Sigmoid colon (tissue), 7 donors: Measurements from ENCODE around the gene PPP1R10. TPM values are rescaled to one million over a fixed set of nuclear protein-coding genes. Genes with fewer than 3 reads are reported as not detected.

Source experiments
- DNase-seq: peaks from one replicate; pipeline ENCODE4 v3.0.0-alpha.2; 2019
- H3K27ac ChIP-seq, 4 donors: fragments of 200-600 bp; sonication (generic); one replicate each; pipeline ENCODE4 v1.5.1; 2016 to 2019; ENCODE audit warnings: mild to moderate bottlenecking in 1 of 4
- H3K27me3 ChIP-seq, 3 donors: fragments of 200-600 bp; sonication (generic); one replicate each; pipeline ENCODE4 v1.5.1; 2019; ENCODE audit warnings: mild to moderate bottlenecking in 1 of 3
- H3K36me3 ChIP-seq, 4 donors: fragments of 200-600 bp; sonication (generic); one replicate each; pipeline ENCODE4 v1.5.1; 2016 to 2019
- H3K4me1 ChIP-seq, 4 donors: fragments of 200-600 bp; sonication (generic); one replicate each; pipeline ENCODE4 v1.5.1; 2017 to 2019
- H3K4me3 ChIP-seq, 4 donors: fragments of 200-600 bp; sonication (generic); one replicate each; pipeline ENCODE4 v1.5.1; 2017 to 2019; ENCODE audit warnings: mild to moderate bottlenecking in 2 of 4, moderate library complexity in 1 of 4
- H3K9me3 ChIP-seq, 4 donors: fragments of 200-600 bp in 3 of 4; sonication (generic) in 3 of 4; one replicate each; pipeline versions ENCODE4 v1.5.1 to v1.6.1; 2013 to 2019
- EP300 ChIP-seq, 4 donors: sonication (generic); formaldehyde crosslinking; IDR thresholded peaks; one replicate each; pipeline ENCODE4 v1.6.1; 2017; ENCODE audit warnings: antibody characterized with exemption in 4 of 4
- POLR2A ChIP-seq, 2 donors: fragments of 450-650 bp; IDR thresholded peaks; one replicate each; pipeline ENCODE4 v1.6.1; 2016; ENCODE audit warnings: antibody characterized with exemption in 2 of 2, mild to moderate bottlenecking in 2 of 2, moderate library complexity in 2 of 2
- POLR2AphosphoS5 ChIP-seq, 4 donors: sonication (generic); formaldehyde crosslinking; IDR thresholded peaks; one replicate each; pipeline ENCODE4 v1.6.1; 2017; ENCODE audit warnings: antibody characterized with exemption in 4 of 4
- WGBS, 2 donors: extraction: QIAGEN DNeasy Blood & Tissue Kit; methylation state at CpG; one replicate each; pipeline ENCODE4 v1.1.7; 2013; 5-methylcytosine and 5-hydroxymethylcytosine counted together
- intact Hi-C: fragments of 100-400 bp; cut with DNase I; formaldehyde crosslinking; loops from one replicate; pipeline ENCODE4 v1.15.1; 2023
- polyA plus RNA-seq, 3 donors: library from polyadenylated mRNA; stranded (reverse); fragments of 200-250 nt; gene quantifications; one replicate each; pipeline ENCODE4 v1.2.3, GENCODE V29; 2013
- total RNA-seq, 4 donors: library from RNA; depleted of rRNA; stranded (reverse); fragments of >200 nt; gene quantifications; one replicate each; pipeline ENCODE4 v1.1.0, GENCODE V29; 2016
- TF ChIP-seq, protein P1 (sequence below), 4 experiments: fragments of 450-650 bp in 3 of 4; fragments of 200-600 bp in 1 of 4; IDR thresholded peaks; one replicate each; pipeline ENCODE4 v1.5.1; 2016 to 2019; ENCODE audit warnings: antibody characterized with exemption in 4 of 4, mild to moderate bottlenecking in 3 of 4, moderate library complexity in 2 of 4
- donor health status: healthy with polysubstance abuse.
- donor health status: Bipolar disorder and iron deficiency.
- donor health status: healthy.

PPP1R10 gene
- total and polyA plus RNA-seq, 7 donors, result 13.8 to 30.6 (median 26.8) TPM

DNA sequence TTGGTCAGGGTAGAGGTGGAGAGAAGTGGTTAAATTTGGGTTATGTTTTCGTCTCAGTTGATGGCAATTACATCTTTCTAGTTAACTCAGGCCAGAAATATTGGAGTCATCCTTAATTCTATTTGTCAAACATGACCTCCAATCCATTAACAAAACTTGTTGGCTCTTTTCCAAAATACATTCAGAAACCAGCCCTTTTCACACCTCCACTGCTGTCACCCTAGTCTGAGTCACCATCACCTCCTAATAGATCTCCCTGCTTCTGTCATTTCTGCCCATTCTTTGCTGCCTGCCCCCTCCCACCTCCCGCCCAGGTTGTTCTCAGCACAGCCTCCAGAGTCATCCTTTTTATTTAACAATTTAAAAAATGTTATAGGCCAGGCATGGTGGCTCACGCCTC, 48.8 kb downstream of the PPP1R10 start:
- WGBS, 2 donors, result 61 to 73% methylated on average over 3 of the region's 3 CpGs
- H3K36me3 ChIP-seq, result peaks cover 0 to 2% (median 0%) of the 10 kb centered on the region in 4 donors

DNA sequence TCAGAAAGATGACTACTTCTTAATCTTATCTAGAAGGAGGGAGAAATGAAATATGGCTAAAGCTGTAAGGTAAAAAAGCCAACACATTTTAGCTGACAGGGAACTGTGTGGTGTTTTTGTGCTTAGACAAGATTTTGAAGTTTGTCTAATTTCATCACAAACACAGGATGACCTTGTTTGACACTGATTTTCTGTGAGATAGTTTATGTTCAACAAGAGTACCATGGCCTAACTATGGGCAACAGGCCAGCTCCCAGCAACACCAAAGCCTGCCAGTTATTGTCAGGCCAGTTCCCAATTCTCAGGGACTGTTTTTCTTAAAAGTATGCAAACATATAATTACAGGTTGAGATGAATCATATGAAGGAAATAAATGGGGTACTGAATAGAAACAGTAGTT, 51.3 kb downstream of the PPP1R10 start:
- DNase-seq, result no peak
- no peaks in the 10 kb centered on the region for H3K9me3 ChIP-seq

More for the DNA sequence above, 48.8 kb downstream of the PPP1R10 start:
- no peak for DNase-seq
- Histone ChIP-seq H3K27ac (no peak overlapping the region), H3K9me3 (no peaks in the 10 kb centered on the region), H3K27me3 (no peaks in the 10 kb centered on the region), H3K4me3 (no peak overlapping the region), H3K4me1 (peaks cover 0 to 27% (median 24%) of the 10 kb centered on the region in 4 donors)
- TF ChIP-seq EP300 (IDR thresholded peaks at IDR 0.05), result no peak
- TF ChIP-seq POLR2AphosphoS5 (IDR thresholded peaks at IDR 0.05), result no peak
- TF ChIP-seq, protein P1, sequence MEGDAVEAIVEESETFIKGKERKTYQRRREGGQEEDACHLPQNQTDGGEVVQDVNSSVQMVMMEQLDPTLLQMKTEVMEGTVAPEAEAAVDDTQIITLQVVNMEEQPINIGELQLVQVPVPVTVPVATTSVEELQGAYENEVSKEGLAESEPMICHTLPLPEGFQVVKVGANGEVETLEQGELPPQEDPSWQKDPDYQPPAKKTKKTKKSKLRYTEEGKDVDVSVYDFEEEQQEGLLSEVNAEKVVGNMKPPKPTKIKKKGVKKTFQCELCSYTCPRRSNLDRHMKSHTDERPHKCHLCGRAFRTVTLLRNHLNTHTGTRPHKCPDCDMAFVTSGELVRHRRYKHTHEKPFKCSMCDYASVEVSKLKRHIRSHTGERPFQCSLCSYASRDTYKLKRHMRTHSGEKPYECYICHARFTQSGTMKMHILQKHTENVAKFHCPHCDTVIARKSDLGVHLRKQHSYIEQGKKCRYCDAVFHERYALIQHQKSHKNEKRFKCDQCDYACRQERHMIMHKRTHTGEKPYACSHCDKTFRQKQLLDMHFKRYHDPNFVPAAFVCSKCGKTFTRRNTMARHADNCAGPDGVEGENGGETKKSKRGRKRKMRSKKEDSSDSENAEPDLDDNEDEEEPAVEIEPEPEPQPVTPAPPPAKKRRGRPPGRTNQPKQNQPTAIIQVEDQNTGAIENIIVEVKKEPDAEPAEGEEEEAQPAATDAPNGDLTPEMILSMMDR (IDR thresholded peaks at IDR 0.05), result no peak
- intact Hi-C loops, result no loop called here

DNA sequence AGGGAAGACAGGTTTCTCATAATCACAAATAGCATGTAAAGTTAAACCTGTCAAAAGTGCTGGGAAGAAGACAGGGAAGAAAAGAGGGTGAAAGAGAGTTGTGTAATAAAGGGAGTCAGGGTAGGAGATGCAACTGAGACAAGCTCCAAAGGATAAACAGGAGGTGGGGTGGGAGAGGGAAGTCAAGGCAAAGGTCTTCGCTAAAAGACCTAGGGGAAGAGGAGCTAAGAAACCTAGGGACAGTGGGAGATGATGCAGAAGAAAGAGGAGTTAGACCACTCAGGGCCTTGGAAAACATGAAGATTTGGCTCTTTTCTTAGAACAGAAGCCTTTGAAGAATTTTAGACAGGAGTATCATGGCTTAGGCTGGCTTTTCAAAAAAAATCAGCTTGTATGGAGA, 52.9 kb downstream of the PPP1R10 start:
- TF ChIP-seq POLR2AphosphoS5 (IDR thresholded peaks at IDR 0.05), result no peak
- TF ChIP-seq POLR2A (IDR thresholded peaks at IDR 0.05), result no peak
- TF ChIP-seq EP300 (IDR thresholded peaks at IDR 0.05), result no peak
- TF ChIP-seq, protein P1 (IDR thresholded peaks at IDR 0.05), result no peak
- Histone ChIP-seq H3K36me3 (peaks cover 0 to 18% (median 9%) of the 10 kb centered on the region in 4 donors), H3K4me3 (no peak overlapping the region), H3K27me3 (no peaks in the 10 kb centered on the region), H3K9me3 (no peaks in the 10 kb centered on the region), H3K27ac (no peak overlapping the region), H3K4me1 (no peaks in the 10 kb centered on the region)
- WGBS, 2 donors, result 94 to 99% methylated on average over 1 of the region's 1 CpG
- intact Hi-C loops, result no loop called here
- no peak for DNase-seq

More for the DNA sequence above, 51.3 kb downstream of the PPP1R10 start:
- peaks cover 0 to 11% (median 9%) of the 10 kb centered on the region in 4 donors for H3K4me1 ChIP-seq
- intact Hi-C loops, result no loop called here
- TF ChIP-seq POLR2A (IDR thresholded peaks at IDR 0.05) (no peak), EP300 (IDR thresholded peaks at IDR 0.05) (no peak), POLR2AphosphoS5 (IDR thresholded peaks at IDR 0.05) (no peak)
- TF ChIP-seq, protein P1 (IDR thresholded peaks at IDR 0.05), result no peak
- peaks cover 0 to 18% (median 9%) of the 10 kb centered on the region in 4 donors for H3K36me3 ChIP-seq
- no peak overlapping the region for H3K4me3 ChIP-seq
- no peaks in the 10 kb centered on the region for H3K27me3 ChIP-seq
- H3K27ac ChIP-seq, result no peak overlapping the region

DNA sequence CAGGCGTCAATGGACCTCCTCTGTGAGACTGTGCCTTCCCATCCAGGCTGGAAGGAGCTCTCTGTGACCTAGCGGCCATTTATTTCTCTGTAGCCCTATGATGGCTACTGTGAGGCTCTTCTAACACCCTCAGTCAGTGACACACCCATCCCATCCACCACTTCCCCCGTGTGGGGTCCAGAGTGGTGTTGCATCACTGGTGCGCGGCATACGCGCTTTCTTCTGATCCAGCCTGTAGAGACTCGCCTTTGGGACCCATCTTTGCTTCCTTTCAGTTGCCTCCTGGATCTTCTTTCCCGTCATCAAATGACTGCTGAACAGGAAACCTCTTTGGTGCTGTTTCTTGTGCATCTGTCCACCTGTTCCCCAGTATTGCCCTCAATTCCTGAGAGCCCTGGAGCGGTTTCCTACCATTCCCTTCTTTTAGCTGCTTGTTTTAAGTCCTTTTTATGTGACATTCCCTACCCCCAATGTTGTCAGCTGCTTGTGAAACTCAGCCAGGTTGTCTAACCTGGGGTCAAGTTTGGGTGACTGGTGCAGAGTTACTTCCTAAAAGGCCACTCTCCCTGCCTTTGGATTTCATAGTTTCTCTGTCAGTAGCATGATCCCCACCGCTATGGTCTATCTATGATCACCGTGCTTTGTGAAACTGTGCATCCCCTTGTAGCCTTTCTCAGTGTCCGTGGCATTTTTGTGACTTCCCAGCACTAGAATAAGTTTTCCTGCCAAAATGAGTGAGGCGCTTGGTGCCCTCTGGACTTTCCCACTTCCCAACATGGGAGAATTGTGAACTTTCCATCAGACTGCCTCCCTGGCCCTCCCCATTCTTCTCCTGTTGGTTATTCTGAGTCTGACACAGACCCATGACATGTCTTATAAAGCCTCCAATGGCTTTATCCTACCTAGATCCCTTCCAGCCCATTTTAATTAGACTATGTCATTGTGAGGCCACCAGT, 54.3 kb downstream of the PPP1R10 start:
- 93 to 94% methylated on average over 14 of the region's 14 CpGs for WGBS, 2 donors
- H3K4me3 ChIP-seq, result no peak overlapping the region
- H3K4me1 ChIP-seq, result peaks cover 0 to 10% (median 7%) of the 10 kb centered on the region in 4 donors
- H3K27me3 ChIP-seq, result no peaks in the 10 kb centered on the region
- no peak for TF ChIP-seq POLR2AphosphoS5 (IDR thresholded peaks at IDR 0.05)
- no peak for TF ChIP-seq EP300 (IDR thresholded peaks at IDR 0.05)
- TF ChIP-seq, protein P1 (IDR thresholded peaks at IDR 0.05), result no peak
- peaks cover 0 to 18% (median 9%) of the 10 kb centered on the region in 4 donors for H3K36me3 ChIP-seq
- intact Hi-C loops, result no loop called here
- no peak overlapping the region for H3K27ac ChIP-seq
- no peaks in the 10 kb centered on the region for H3K9me3 ChIP-seq
- no peak for DNase-seq
